ENCODE measurements around the gene LRRTM4.
"Not testable (repeated sequence)": the region's sequence is repeated elsewhere in the genome, so short reads cannot be mapped to it uniquely, and the experiment has no call there.

The LRRTM4 gene

DNA sequence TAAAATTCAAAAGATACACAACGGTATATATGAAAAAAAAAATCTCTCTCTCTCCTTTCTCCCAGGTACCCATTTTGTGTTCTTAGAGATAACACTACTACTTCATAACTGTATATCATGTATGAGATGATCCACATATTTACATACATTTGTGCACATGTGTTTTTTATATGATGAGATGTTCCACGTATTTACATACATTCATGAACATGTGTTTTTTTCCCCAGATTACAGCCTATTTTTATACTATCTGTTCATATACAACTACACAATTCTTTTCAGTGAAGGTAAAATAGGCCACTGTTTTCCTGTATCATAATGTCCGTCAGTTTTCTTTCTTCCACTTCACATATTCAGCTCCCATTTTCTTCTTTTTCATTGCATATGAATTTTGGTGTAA lies 808.9 kb downstream of the LRRTM4 start:
- TF ChIP-seq, protein P1, sequence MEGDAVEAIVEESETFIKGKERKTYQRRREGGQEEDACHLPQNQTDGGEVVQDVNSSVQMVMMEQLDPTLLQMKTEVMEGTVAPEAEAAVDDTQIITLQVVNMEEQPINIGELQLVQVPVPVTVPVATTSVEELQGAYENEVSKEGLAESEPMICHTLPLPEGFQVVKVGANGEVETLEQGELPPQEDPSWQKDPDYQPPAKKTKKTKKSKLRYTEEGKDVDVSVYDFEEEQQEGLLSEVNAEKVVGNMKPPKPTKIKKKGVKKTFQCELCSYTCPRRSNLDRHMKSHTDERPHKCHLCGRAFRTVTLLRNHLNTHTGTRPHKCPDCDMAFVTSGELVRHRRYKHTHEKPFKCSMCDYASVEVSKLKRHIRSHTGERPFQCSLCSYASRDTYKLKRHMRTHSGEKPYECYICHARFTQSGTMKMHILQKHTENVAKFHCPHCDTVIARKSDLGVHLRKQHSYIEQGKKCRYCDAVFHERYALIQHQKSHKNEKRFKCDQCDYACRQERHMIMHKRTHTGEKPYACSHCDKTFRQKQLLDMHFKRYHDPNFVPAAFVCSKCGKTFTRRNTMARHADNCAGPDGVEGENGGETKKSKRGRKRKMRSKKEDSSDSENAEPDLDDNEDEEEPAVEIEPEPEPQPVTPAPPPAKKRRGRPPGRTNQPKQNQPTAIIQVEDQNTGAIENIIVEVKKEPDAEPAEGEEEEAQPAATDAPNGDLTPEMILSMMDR (IDR thresholded peaks at IDR 0.05; ENCODE audit: extremely low read depth, insufficient read depth, missing control alignments): no peak
- in situ Hi-C loops (cut with MboI; ENCODE audit: low pct_unique_long_range_greater_than_20kb, low sequenced_read_pairs, unreplicated experiment): no loop called here
- no peak for DNase-seq (ENCODE audit: low spot score)

DNA sequence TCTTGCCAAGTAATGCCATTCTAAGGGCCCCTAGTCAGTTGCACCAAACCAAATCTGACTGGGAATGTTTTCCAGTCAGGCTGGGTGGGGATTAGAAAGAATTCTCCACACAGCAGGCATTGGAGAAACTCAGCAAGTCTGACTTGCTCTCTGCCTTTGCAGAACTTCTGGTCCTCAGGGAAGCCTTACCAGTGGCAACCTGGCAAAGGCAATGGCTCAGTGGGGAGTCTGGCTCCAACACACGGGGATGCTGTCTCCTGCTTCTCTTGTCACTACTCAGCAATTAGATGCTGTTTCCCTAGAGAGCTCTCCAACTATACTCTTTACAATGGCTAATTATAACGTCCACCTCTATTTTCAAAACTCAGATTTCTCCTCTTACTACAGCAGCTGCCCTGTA lies 810.7 kb downstream of the LRRTM4 start:
- TF ChIP-seq, protein P1 (IDR thresholded peaks at IDR 0.05; ENCODE audit: extremely low read depth, insufficient read depth, missing control alignments): no peak
- in situ Hi-C loops (cut with MboI; ENCODE audit: low pct_unique_long_range_greater_than_20kb, low sequenced_read_pairs, unreplicated experiment): no loop called here
- DNase-seq (ENCODE audit: low spot score): no peak

DNA sequence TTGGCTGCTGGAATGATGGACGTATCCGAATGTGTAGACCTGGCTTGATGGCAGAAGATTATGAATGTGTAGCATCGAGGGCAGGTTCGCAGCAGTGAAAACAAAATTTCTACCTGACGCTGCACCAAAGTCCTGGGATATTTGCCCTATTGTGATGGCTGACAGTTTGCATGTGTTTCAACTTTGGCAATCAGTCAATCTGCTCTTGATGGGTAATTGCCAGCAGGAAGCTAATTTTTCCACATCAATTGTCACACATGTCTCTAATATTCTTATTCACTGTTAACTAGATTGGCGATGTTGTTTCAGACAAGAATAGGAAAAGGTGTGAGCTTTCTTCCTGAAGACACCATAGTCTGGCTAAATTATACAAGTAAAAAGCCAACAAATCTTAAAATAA lies 821.3 kb downstream of the LRRTM4 start:
- in situ Hi-C loops (cut with MboI; ENCODE audit: low pct_unique_long_range_greater_than_20kb, low sequenced_read_pairs, unreplicated experiment): no loop called here
- TF ChIP-seq, protein P1 (IDR thresholded peaks at IDR 0.05; ENCODE audit: extremely low read depth, insufficient read depth, missing control alignments): no peak
- no peak for DNase-seq (ENCODE audit: low spot score)

DNA sequence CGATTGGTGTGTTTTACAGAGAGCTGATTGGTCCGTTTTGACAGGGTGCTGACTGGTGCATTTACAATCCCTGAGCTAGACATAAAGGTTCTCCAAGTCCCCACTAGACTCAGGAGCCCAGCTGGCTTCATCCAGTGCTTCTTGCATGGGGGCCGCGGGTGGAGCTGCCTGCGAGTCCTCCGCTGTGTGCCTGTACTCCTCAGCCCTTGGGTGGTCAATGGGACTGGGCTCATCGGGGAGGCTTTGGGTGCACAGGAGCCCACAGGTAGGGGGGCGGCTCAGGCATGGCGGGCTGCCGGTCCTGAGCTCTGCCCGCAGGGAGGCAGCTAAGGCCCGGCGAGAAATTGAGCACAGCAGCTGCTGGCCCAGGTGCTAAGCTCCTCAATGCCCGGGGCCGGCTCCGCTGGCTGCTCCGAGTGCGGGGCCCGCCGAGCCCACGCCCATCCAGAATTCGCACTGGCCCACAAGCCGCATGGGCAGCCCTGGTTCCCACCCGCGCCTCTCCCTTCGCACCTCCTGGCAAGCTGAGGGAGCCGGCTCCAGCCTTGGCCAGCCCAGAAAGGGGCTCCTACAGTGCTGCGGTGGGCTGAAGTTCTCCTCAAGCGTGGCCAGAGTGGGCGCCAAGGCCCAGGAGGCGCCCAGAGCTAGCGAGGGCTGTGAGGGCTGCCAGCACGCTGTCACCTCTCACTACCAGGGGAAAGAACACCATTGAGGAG lies 824.0 kb downstream of the LRRTM4 start:
- DNase-seq (ENCODE audit: low spot score); in situ Hi-C loops (cut with MboI; ENCODE audit: low pct_unique_long_range_greater_than_20kb, low sequenced_read_pairs, unreplicated experiment): not testable (repeated sequence)
